ENCODE measurements around the gene SYT13. TPM values are rescaled to one million over a fixed set of nuclear protein-coding genes. Genes with fewer than 3 reads are reported as not detected.

SYT13 gene
- total and polyA plus RNA-seq, 8 donors: 1.3 to 33.3 (median 2.2) TPM; not detected in 1

GRCh38 chr11:45333001-45333971, 47.1 kb upstream of the SYT13 start:
- Histone ChIP-seq H3K4me3 (peak overlapping the region in 3 of 4 donors; percentile 8 to 23 (median 14)), H3K4me1 (peaks cover 8 to 17% (median 12%) of the 10 kb centered on the region in 4 donors), H3K36me3 (no peaks in the 10 kb centered on the region), H3K9me3 (no peaks in the 10 kb centered on the region), H3K27me3 (no peaks in the 10 kb centered on the region), H3K27ac (peak overlapping the region in 4 of 5 donors; percentile 51 to 70 (median 56))
- peak; percentile 37 to 77 for DNase-seq
- TF ChIP-seq CTCF (IDR thresholded peaks at IDR 0.05) (no peak), EP300 (IDR thresholded peaks at IDR 0.05) (no peak), POLR2AphosphoS5 (IDR thresholded peaks at IDR 0.05) (no peak), POLR2A (IDR thresholded peaks at IDR 0.05) (no peak)
- WGBS, 5 donors: 31 to 50% (median 43%) methylated on average over 19 of the region's 19 CpGs
- intact Hi-C loops (cut with DNase I; ENCODE audit: low total_unique reads): loop anchor here (5.0 kb wide), 1 partner anchor 221 kb away; no protein-coding TSS in a partner anchor

GRCh38 chr11:45332276-45332934, 46.3 kb upstream of the SYT13 start:
- intact Hi-C loops (cut with DNase I; ENCODE audit: low total_unique reads): loop anchor here (5.0 kb wide), 1 partner anchor 220 kb away; no protein-coding TSS in a partner anchor
- Histone ChIP-seq H3K36me3 (no peaks in the 10 kb centered on the region), H3K4me3 (peak overlapping the region in 2 of 4 donors; percentile 14 to 23), H3K27me3 (no peaks in the 10 kb centered on the region), H3K9me3 (peaks cover 0 to 6% (median under 1%) of the 10 kb centered on the region in 4 donors), H3K27ac (peak overlapping the region in 4 of 5 donors; percentile 51 to 70 (median 56)), H3K4me1 (peaks cover 8 to 17% (median 12%) of the 10 kb centered on the region in 4 donors)
- WGBS, 5 donors: 11 to 17% (median 13%) methylated on average over 13 of the region's 13 CpGs
- peak; percentile 45 to 78 for DNase-seq
- no peak for TF ChIP-seq EP300 (IDR thresholded peaks at IDR 0.05)
- TF ChIP-seq POLR2A (IDR thresholded peaks at IDR 0.05): no peak
- TF ChIP-seq CTCF (IDR thresholded peaks at IDR 0.05): peak in 4 of 7 experiments; percentile 34 to 90 (median 81)
- no peak for TF ChIP-seq POLR2AphosphoS5 (IDR thresholded peaks at IDR 0.05)

GRCh38 chr11:45331839-45332238, 45.7 kb upstream of the SYT13 start:
- no peak for DNase-seq
- peaks cover 8 to 17% (median 12%) of the 10 kb centered on the region in 4 donors for H3K4me1 ChIP-seq
- no peaks in the 10 kb centered on the region for H3K27me3 ChIP-seq
- 43 to 76% (median 62%) methylated on average over 4 of the region's 4 CpGs for WGBS, 5 donors
- peaks cover 0 to 11% (median 3%) of the 10 kb centered on the region in 4 donors for H3K9me3 ChIP-seq
- intact Hi-C loops (cut with DNase I; ENCODE audit: low total_unique reads): loop anchor here (5.0 kb wide), 1 partner anchor 220 kb away; no protein-coding TSS in a partner anchor
- TF ChIP-seq POLR2AphosphoS5 (IDR thresholded peaks at IDR 0.05) (no peak), POLR2A (IDR thresholded peaks at IDR 0.05) (no peak), CTCF (IDR thresholded peaks at IDR 0.05) (no peak), EP300 (IDR thresholded peaks at IDR 0.05) (no peak)
- no peak overlapping the region for H3K4me3 ChIP-seq
- H3K36me3 ChIP-seq: no peaks in the 10 kb centered on the region
- H3K27ac ChIP-seq: no peak overlapping the region

GRCh38 chr11:45328726-45329125, 42.6 kb upstream of the SYT13 start:
- peaks cover 0 to 12% (median 4%) of the 10 kb centered on the region in 4 donors for H3K9me3 ChIP-seq

More at GRCh38 chr11:45328726-45329125, 42.6 kb upstream of the SYT13 start:
- intact Hi-C loops (cut with DNase I; ENCODE audit: low total_unique reads): loop anchor here (10.0 kb wide), 1 partner anchor 394 kb away; no protein-coding TSS in a partner anchor
- Histone ChIP-seq H3K27ac (no peak overlapping the region), H3K4me1 (peaks cover 8 to 16% (median 12%) of the 10 kb centered on the region in 4 donors), H3K27me3 (no peaks in the 10 kb centered on the region), H3K36me3 (no peaks in the 10 kb centered on the region), H3K4me3 (no peak overlapping the region)
- DNase-seq: no peak
- no peak for TF ChIP-seq POLR2AphosphoS5 (IDR thresholded peaks at IDR 0.05)
- no peak for TF ChIP-seq CTCF (IDR thresholded peaks at IDR 0.05)
- TF ChIP-seq POLR2A (IDR thresholded peaks at IDR 0.05): no peak
- no peak for TF ChIP-seq EP300 (IDR thresholded peaks at IDR 0.05)
- WGBS, 5 donors: 57 to 76% (median 67%) methylated on average over 3 of the region's 3 CpGs
